ENCODE data around the gene ARVCF.

Gene ARVCF

DNA sequence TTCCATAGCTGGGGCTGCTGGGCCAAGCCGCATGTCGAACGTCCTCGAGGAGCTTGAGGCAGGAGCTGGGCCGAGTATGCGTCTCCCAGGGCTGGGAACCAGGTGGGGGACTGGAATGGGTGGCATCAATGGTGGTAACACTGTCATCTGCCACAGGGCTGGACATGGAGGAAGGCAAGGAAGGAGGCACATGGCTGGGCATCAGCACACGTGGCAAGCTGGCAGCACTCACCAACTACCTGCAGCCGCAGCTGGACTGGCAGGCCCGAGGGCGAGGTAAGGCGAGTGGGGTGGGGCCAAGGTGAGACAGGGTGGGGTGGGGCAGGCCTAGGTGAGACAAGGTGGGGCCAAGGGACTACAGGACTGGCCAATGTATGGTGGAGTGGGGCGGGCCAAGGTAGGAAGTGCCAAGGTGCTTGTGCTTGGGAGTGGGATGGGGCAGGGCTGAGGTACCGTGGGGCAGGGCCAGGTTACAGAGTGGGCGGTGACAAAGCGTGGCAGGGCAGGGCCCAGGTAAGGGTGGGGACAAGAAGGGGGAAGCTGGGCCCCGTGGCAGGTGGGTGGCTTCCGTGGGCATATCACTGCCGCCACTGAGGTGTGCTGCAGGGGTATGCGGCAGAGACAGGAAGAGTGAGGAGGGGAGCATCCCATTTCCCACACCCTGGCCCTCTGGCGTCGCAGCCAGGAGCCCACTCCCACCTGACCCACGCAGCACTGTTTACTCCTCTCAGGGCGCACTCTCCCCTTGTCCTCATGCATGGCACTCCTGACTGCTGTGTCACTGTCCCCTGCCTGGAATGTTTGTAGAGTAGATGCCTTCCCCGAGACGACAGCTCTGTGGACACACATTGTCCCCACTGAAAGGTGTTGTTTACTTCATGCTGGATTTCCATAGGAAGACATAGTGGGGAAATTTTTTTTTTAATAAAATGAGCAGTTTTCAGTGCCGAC is 36.0 kb upstream of the ARVCF start:
- no peak for DNase-seq

DNA sequence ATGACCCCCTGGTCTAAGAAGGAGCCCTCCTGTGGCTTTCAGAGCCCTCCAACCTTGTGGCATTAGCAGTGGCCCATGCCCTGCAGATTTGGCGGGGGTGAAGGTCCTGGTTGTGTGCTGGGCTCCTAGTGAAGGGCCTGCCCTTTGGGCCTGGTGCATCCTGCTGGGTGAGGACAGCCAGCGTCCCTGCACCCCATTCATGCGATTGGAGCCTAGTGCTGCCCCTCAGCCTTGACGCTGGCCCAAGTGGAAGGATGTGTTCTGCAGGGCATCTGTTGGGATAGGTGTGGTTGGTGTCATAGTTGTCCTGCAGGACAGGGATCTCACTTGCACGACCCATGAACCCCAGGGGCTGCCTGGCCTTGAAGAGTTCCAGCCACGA is 35.3 kb upstream of the ARVCF start:
- DNase-seq: no peak

DNA sequence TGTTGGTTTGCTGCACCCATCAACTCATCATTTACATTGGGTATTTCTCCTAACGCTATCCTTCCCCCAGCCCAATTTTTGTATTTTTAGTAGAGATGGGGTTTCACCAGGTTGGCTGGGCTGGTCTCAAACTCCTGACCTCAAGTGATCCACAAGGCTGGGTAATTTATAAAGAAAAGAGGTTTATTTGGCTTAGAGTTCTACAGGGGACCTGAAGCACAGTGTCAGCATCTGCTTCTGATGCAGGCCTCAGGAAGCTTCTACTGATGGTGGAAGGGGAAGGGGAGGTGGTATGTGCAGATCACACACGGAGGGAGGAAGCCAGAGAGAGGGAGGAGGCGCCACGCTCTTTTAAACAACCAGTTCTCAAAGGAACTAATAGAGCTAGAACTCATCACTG is 30.1 kb upstream of the ARVCF start:
- DNase-seq: no peak

DNA sequence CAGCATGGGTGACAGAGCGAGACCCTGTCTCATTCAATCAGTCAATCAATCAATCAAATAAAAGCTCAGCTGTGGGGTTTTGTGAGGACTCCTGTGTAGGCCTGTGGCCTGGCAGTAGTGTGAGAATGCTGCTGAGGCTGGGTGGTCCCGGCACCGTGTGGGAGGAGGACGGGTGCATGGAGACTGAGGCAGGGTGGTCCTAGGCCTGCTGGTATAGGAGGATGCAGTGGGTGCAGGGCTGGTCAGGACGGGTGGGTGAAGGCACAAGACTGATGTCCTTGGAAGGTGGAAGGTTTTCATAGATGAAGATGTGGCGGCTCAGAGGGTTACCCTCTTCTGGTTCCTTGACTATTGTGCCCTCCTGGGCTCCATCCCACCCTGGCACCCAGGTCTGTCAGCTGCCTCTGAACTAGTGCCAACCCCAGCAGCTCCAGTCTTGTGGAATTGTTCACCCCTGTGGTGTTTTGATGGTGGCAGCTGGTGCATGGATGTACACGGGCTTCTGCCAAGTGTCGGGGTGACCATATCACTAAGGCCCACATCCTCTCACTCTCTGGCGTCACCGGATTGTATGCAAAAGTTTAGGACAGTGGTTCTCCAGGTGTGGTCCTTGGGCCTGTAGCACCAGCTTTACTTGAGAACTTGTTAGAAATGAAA is 28.0 kb upstream of the ARVCF start:
- DNase-seq: no peak

DNA sequence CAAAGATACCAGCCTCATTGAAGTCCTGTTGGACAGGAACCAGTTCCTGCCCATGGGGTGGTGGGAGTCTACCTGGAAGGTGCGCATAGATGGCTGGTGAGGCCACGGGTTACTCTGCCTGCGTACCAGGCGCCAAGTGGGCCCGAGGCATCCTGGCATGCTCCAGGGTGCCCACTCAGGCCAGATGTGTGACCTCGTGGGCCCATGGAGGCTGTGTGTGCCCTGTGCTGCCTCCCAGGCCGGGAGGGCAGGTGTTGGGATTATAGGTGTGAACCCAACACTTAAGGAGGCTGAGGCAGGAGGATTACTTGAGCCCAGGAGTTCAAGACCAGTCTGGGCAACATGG is 27.3 kb upstream of the ARVCF start:
- no peak for DNase-seq

DNA sequence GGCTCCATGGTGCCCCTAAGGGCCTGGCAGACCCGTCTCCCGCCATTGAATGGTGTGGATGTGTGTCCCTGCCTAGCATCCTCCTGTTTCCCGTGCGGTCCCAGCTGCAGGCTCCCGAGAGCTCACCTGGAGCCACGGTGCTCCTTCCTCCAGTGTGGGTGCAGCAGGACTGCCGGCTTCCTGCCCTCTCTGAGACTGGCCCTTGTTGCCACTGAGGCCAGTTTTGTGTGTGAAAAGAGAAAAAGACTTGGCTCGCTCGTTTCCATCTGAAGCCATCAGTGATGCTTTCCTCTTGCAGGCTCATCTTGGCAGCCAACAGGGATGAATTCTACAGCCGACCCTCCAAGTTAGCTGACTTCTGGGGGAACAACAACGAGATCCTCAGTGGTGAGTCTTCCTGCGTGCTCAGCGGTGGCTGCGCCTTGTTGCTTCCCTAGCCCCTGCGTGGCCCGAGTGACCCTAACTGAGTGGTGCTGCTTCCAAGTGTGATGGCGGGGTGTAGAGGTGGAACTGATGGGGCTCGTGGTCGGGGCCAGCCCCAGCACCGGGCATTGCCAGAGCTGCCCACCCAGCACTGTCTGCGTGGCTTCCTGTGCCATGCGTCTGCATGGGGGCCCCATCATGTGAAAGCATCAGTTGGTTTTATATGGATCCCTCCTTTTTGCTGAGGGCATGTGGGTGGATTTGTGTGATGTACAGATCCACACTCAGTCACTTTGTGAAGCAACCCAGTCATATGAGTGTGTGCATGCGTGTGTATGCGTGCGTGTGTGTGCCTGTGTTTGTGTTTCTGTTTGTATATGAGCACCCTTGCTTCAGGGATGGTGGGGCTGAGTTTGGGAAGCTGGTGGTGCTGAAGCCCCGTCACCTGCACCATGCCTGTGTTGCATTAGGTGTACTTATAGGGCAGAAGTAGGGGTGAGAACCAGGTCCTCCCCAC is 26.7 kb upstream of the ARVCF start:
- DNase-seq: no peak

DNA sequence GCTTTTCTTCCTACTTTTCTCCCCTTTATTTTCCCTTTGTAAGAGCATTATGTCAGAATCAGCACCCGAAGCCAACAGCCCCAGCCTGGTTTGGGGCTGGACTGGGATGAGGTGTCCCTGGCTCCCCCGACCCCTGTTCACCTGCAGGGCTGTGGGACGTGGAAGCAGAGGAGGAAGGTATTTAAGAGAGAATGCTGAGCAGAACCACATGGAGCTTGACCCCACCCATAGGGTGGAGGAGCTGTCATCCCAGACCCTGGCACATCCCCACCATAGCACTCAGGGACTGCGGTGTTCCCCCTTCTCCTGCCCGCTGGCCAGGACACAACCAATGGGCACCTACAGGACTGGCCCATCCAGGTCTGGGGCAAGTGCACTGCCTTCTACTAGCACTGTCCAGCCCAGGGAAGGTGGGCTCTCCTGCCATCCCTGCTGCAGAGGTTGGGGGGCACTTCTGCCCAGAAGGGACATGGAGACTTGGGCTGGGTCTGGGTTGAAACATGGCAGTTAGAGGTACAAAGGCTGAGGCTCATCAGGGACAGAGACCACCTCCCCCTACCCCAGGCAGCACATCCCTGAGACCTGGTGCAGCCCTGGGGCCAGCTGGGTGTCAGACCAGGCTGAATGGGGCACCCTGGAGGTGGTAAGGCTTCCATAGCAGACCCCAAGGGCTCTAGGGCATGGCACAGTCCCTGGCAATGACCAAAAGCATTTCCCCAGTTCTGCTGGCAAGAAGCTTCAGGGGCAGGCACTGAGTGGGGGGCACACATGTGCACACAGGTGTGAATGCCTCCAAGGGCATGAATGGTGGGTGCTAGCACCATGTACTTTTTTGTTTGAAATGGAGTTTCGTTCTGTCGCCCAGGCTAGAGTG is 23.9 kb upstream of the ARVCF start:
- peak in 1 of 3 experiments; percentile 18 for DNase-seq

DNA sequence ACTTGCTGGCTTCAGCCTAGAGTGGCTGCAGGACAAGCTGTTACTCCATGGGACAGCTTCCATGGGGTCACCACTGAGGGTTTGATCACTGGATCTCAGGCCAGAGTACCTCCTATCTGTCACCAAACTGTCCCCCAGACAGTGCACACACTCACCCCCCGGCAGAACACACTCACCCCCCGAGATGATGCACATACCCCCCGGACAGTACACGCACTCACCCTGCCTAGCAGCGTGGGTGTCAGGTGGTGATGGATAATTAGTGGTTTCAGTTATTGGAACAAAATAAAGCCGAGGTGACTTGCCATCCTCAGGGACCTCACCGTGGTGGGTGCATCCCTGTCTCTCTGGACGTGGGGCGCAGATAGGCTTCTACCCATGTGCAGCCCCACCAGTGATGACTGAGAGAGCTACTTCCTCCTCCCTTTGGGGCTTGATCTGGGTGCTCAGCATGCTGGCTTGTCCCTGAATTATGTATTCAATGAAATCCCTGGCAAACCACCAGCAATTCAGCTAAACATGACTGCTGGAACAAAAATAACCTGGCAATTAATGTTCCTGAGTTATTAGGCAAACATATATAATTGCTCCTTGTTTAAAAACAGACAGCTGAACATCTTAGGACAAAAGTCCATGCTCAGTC is 23.2 kb upstream of the ARVCF start:
- peak in 2 of 3 experiments; percentile 60 to 84 for DNase-seq

DNA sequence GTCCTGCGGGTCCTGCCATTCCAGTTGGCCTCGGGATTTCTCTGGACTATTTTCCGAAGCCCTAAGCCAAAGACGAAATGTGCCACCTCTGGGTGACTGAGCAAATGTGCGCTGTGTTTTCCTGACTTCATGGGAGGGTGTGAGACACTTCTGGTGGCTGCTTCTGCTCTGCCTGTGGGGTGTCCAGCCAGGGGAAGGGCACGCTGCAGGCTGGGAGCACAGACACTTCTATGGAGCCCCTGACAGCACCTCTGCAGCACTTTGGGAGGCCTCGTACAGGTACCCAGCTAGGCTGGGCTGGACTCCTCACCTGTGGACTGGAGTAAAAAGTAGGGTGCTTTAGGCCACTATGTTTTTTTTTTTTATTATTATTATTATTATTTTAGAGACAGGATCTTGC is 22.0 kb upstream of the ARVCF start:
- DNase-seq: no peak

DNA sequence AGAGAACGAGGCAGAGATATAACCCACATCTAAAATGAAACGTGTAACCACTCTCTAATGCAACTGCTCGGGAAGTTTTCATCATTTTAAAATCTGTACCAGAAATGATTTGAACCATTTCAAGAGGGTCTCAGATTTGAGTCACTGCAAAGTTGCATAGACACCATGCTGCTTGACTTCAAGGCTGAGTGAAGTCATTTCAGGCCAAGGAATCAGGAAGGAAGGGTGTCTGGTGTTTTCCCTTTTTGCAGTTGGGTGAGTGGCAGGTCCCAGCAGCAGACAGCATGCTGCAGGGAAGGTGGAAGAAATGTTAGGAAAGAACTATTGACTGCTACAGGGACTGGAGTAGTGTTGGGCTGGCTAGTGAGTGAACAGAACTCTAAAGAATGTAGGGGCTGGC is 20.8 kb upstream of the ARVCF start:
- no peak for DNase-seq

DNA sequence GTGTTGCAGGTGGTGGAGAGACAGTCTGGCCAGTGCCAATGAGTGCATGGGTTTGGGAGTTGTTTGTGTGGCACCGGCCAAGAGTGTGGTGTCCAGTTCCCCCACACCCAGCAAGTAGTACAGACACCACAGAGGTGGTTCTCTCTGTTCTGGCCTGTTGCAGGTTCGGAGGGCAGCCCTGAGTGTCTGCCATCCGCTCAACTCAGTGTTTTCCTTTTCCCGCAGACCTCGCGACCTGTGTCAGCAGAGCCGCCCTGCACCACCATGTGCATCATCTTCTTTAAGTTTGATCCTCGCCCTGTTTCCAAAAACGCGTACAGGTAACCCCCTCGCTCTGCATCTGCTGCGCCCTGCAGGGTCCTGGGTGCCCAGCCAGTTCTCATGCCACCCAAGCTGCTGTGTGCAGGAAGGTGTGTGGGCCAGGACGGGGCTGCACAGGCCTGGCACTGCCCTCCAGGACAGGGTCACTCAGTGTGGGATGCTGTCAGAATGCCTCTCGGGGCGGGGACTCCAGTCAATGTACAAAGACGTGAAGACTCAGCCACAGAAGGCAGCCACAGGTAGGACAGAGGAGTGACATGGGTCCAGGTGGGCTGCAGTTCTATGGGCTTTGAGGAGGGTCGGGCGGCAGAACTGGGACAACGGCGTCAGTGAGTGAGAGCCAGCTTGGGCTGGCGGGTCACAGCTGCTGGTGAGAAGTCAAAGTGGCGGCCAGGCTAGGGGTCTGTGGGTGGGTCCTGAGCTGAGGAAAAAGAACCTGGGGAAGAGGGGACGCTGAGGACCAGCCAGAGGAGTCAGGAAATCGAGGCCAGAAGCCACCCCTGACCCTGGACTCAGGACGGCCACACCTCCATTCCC is 20.1 kb upstream of the ARVCF start:
- DNase-seq: no peak

DNA sequence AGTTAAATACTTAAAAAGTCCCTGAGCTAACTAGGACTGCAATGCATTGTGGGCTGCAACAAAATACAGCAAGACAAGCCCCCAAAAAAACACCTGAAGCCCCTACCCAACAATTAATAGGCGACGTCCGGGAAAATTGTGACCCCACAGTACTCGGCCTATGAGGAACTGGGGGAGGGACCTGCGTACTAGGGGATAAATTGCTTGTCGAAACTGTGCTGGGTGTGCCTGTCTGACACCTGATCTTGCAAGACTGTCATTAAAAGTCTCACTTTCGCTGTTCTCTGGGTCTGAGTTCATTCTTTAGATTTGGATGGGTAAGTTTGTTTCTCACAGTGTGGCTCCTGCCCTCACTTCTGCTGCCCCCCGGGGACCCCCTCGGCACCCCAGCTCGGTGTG is 19.5 kb upstream of the ARVCF start:
- DNase-seq: no peak

DNA sequence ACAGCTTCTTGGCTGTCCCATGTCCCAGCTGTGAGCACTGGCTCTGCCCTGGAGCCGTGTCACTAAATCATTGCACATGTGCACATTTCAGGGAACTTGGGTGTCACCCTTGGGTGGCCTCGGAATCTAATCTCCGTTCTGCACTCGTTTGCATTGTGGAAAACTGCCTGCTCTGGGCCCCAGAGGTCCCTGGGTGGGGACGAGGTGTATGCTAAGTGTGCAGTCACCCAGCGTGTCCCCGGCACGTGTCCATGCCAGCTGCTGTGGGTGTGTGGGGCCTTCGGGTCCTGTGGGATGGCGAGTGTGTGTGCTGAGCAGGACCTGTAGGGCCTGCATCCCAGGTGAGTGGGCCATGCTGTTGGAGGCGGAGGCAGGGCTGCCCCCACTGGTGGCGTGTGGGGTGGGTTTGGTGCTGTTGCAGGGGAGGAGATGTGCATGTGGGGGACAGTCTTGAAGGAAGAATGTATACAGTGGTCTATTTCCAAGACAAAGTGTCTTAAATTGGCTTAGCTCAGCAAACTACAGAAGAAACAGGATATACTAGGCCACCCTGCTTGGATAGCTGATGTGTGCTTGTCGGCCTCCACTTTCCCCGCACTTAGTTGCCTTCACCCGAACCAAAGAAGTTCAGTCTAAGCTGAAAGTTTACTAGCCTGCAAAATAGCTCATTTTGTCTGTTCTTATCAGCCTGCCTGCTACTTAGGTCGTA is 18.9 kb upstream of the ARVCF start:
- no peak for DNase-seq

DNA sequence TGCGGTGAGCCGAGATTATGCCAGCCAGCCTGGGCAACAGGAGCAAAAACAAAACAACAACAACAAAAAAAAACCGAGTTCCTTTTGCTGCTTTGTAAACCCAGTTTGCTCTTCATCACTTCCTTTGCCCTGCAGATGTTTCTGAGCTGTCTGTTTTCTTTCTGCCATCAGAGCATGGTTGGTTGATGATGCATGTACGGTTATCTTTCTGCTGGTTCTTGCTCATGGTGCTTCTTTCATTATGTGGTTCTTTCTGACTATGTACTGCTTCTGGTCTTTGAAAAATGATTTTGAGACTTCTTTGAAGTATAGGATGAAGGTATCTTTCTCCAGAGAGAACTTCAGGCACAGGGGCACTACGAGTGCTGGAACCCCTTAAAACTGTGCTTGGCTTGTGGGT is 17.5 kb upstream of the ARVCF start:
- no peak for DNase-seq

DNA sequence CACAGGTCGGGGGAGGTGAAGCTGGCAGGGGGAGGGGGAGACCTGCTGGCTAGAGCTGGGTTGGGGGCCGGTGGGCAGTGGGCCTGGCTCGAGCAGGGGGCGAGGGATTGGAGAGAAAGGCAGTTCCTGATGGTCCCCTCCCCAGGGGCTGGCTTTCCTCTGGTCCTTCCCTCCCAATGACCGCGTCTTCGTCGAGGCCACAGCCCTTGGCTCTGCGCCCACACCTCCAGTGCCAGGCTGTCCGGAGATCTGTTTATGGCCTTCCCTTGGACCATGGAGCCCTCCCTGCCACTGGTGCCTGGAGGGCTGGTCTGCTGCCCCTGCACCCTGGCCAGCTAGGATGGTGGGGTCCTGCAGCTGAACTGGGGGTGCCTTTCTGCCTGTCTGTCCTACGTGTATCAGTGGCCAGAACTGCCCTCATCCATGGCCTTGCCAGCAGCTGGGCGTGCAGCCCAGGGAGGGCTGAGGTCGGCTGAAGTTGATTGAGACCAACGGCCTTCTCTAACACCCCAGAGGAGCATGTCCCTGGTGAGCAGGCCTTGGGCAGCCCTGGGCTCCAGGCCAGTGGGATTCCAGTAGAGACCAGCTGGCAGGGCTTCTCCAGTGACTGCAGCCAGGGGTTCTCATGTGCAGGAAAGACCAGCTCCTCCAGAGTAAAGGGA is 16.6 kb upstream of the ARVCF start:
- no peak for DNase-seq

DNA sequence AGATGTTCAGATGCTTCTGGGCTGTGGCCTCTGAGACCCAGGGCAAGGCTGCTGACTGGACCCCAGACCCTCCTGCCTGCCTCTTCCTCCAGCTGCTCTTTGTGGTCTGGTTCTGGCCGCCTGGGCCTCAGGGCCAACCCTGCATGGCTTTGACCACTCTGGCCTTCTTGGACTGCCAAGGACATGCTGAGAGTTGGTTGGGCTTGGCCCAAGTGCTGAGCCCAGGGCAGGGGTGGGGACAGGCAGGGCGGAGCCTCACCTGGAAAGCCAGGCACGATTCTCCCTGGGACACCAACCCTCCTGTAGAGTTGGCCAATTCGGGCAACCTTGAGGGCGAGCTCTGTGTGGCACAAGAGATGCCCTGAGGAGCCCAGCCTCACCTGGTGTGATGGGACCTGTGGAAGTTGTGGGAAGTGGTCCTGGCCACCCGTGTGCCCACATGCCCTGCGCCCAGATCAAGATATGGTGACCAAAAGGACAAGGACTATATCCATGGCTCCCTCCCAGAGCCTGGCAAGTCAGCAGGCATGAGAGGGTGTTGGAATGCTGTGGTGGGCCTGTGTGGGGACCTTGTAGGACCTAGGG is 15.9 kb upstream of the ARVCF start:
- no peak for DNase-seq

DNA sequence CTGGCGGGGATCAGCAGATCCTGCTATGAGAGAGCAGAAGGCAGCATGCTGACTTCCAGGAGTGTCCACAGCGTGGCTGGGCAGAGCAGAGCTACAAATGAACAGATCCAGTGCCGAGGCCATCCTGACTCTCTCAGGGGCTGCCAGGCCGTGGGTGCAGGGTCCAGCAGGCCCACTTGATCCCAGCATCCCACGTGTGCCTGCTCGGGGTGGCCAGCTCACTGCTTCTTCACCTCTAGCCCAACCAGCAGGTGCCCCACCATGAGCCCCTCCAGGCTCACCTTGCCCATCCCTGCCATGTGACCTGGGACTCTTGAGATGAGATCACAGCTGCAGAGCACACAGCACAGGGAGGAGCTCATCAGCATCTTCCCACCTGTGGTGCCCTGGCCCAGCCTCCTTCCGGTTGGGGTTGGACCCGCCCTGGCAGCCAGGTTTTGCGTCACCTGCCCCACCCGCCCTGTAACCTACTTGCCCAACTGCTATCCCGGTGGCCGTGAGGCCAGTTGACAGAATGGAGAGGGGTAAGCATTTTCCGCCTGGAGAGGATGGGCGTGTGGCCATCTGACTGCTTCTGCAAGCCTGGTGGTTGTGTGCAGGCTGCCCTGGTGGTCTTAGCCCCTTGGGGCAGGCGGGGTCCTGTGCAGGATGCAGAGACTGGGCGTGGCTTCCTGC is 15.2 kb upstream of the ARVCF start:
- DNase-seq: peak in 1 of 3 experiments; percentile 6

DNA sequence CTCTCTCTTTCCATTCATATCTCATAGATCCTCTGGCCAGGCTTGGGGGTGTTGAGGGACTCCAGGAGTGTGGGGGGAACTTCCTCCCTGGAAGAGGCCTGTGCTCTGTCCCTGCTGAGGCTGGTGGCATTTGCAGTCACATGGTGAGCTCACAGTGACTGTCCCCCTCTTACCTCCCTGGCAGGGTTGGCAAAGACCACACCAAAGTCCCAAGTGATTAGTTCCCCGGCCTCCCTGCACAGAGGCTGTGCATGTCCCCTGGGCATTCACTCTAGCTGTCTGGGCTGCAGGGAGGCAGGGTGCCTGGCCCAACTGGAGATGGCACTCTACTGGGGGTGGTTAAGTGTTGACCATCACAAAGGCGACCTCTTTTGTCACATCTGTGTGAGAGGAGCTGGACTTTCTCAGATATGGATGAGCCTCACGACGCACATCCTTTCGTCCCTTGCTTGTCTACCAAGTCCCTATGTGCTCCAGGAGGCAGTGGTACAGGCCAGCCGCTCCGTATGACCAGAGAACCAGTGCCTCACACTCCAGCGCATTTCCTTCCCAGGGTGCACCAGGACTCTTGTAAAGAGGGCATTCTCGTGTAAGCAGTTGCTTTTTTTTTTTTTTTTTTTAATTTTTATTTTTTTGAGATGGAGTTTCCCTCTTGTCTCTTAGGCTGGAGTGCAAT is 13.1 kb upstream of the ARVCF start:
- DNase-seq: no peak

Data from NCI-H1417 (cell line).